Astrocyte of the cerebellum (primary cell): ENCODE data around the gene TBC1D8.

Source experiments
- DNase-seq: peaks from one replicate; pipeline ENCODE4 v3.0.0-alpha.2; 2011; ENCODE audit warnings: low read depth
- H3K4me3 ChIP-seq: 2 replicates; pipeline ENCODE4 v1.5.1; 2011; ENCODE audit warnings: mild to moderate bottlenecking, low read depth, low read length, moderate library complexity
- CTCF ChIP-seq: IDR thresholded peaks from 2 replicates; pipeline ENCODE4 v1.5.1; 2012; ENCODE audit warnings: low read length, low read depth, moderate library complexity, mild to moderate bottlenecking; ENCODE audit errors: missing control alignments
- in situ Hi-C: cut with HindIII; loops from 2 replicates; pipeline ENCODE4 v1.10.0; 2017; ENCODE audit warnings: low sequenced_read_pairs

Gene TBC1D8

DNA sequence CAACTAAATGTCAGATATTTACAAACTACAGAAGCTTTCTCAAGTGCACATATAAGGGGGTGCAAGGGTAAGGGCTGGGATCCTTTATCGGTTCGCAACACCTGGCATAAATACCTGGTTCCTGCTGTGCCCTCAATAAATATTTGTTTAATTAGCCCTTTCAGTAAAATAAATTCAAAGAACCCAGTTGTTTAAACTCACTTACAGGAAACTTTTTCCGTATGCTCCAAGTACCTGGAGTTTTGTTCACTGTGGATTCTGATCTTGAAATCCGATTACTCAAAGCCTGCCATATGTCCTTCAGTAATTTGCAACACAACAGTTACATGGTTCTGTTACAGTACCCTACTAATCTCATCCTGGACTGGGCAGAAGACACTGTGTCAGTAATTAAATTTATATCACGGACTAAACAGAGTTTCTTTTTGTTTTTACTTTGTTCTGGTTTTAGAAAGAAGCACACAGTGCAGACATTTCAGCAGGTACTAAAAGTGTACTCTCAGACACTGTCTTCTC lies 36.9 kb downstream of the TBC1D8 start:
- no peak for DNase-seq
- in situ Hi-C loops = no loop called here
- TF ChIP-seq CTCF = no peak
- no peak overlapping the region for H3K4me3 ChIP-seq

- H3K4me3 ChIP-seq = no peak overlapping the region
- in situ Hi-C loops = no loop called here
- DNase-seq = no peak
- TF ChIP-seq CTCF = no peak
Measured at GRCh38 chr2:101113441-101114267, 37.5 kb downstream of the TBC1D8 start.

DNA sequence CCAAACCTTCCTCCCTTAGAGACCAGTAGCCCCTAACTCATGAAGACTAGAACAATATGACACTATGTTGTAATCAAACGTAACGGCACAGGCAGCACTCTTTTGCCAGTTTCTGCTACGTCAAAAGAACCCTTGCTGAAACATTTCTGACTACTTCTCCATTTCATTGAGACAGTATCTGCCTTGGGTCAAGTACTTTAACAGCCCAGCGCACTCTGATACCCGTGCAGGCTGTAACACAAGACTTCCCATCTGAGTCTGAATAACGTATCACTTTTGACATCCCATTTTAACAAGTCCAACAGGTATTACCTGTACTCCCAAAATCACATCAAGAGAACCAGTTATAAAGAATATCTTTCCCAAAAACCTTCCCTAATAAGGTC lies 38.4 kb downstream of the TBC1D8 start:
- H3K4me3 ChIP-seq = no peak overlapping the region
- DNase-seq = no peak
- in situ Hi-C loops = no loop called here
- no peak for TF ChIP-seq CTCF

DNA sequence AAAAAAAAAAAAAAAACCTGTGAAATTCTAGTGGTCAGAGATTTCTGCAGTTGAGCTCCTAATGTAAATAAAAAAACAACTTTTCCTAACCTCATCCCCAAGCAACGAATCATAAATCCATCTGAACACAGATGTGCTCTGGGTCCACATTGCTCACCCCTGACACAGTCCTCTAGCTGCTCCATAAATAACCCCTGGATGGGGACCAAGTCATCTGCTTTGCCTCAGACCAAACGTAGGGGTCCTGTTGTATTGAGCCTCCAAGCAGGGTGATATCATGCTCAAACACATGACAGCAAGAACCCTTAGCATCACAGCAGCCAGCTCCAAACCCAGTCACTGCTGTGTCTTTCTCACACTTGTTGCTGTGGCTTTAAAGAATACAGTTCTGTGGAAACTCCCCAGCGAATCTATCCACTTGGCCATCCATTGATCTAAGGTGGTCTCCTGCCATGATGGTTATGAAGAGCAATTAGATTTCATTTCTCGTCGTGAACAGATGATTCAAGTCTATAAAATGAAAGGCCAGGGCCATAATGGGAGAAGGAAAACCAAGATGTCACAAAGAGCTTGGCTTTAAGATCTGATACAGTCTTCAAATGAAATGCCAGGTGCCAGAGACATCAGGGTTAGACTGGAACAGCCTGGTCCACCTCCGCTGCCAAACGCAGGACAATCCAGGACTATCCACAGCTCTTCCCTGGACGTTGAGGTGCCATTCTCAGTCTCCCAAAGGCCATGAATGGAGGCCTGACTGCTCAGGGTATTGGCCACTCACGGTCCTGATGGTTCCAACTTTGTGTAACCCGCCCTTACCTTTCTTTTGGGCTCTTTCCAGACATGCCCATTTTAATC lies 39.0 kb downstream of the TBC1D8 start:
- no peak overlapping the region for H3K4me3 ChIP-seq
- no peak for DNase-seq
- in situ Hi-C loops = no loop called here
- no peak for TF ChIP-seq CTCF

GRCh38 chr2:101111262-101111838 lies 39.8 kb downstream of the TBC1D8 start:
- no peak for DNase-seq
- in situ Hi-C loops = no loop called here
- H3K4me3 ChIP-seq = no peak overlapping the region
- TF ChIP-seq CTCF = no peak

GRCh38 chr2:101109451-101110118 lies 41.6 kb downstream of the TBC1D8 start:
- DNase-seq = no peak
- in situ Hi-C loops = no loop called here
- H3K4me3 ChIP-seq = no peak overlapping the region
- no peak for TF ChIP-seq CTCF
